GM12872 (cell line): ENCODE results near the gene RNFT2.

Experiments used
- CTCF ChIP-seq: IDR thresholded peaks from 3 replicates; pipeline ENCODE4 v1.5.1; 2011; ENCODE audit warnings: low read depth, mild to moderate bottlenecking, low read length, moderate library complexity; ENCODE audit not compliant: insufficient read depth

The RNFT2 gene

GRCh38 chr12:116722245-116722644, 15.9 kb upstream of the RNFT2 start:
- no peak for TF ChIP-seq CTCF

- no peak for TF ChIP-seq CTCF
Observed at GRCh38 chr12:116726694-116727093, 11.4 kb upstream of the RNFT2 start.

- TF ChIP-seq CTCF: no peak
Observed at GRCh38 chr12:116727261-116727660, 10.9 kb upstream of the RNFT2 start.

- no peak for TF ChIP-seq CTCF
Observed at GRCh38 chr12:116727891-116728290, 10.2 kb upstream of the RNFT2 start.

- TF ChIP-seq CTCF: no peak
Observed at GRCh38 chr12:116731801-116732200, 6.3 kb upstream of the RNFT2 start.

- TF ChIP-seq CTCF: no peak
Observed at GRCh38 chr12:116734156-116734768, 3.9 kb upstream of the RNFT2 start.

GRCh38 chr12:116735084-116735483, 3.0 kb upstream of the RNFT2 start:
- no peak for TF ChIP-seq CTCF
